T-helper 1 cell treated with Interleukin-12 subunit alpha and Interleukin-12 subunit beta and Interleukin-4 antibody, amounts not matched to agents 30 μg/mL and 1 μg/mL, for 36 hours (primary cell): ENCODE results near the gene CHST12.

Source experiments
- H3K27ac Mint-ChIP-seq: one replicate; pipeline ENCODE4 v1.8.0; 2021; ENCODE audit warnings: mild to moderate bottlenecking, mixed read lengths
- H3K27me3 Mint-ChIP-seq: one replicate; pipeline ENCODE4 v1.8.0; 2021; ENCODE audit warnings: low read depth, mixed read lengths
- H3K36me3 Mint-ChIP-seq: one replicate; pipeline ENCODE4 v1.8.0; 2021; ENCODE audit warnings: low read depth, mixed read lengths
- H3K4me1 Mint-ChIP-seq: one replicate; pipeline ENCODE4 v1.8.0; 2021; ENCODE audit warnings: low read depth, mixed read lengths
- H3K4me3 Mint-ChIP-seq: one replicate; pipeline ENCODE4 v1.8.0; 2021; ENCODE audit warnings: mild to moderate bottlenecking, moderate library complexity, mixed read lengths
- H3K9me3 Mint-ChIP-seq: one replicate; pipeline ENCODE4 v1.8.0; 2021; ENCODE audit warnings: mixed read lengths

CHST12 gene

DNA sequence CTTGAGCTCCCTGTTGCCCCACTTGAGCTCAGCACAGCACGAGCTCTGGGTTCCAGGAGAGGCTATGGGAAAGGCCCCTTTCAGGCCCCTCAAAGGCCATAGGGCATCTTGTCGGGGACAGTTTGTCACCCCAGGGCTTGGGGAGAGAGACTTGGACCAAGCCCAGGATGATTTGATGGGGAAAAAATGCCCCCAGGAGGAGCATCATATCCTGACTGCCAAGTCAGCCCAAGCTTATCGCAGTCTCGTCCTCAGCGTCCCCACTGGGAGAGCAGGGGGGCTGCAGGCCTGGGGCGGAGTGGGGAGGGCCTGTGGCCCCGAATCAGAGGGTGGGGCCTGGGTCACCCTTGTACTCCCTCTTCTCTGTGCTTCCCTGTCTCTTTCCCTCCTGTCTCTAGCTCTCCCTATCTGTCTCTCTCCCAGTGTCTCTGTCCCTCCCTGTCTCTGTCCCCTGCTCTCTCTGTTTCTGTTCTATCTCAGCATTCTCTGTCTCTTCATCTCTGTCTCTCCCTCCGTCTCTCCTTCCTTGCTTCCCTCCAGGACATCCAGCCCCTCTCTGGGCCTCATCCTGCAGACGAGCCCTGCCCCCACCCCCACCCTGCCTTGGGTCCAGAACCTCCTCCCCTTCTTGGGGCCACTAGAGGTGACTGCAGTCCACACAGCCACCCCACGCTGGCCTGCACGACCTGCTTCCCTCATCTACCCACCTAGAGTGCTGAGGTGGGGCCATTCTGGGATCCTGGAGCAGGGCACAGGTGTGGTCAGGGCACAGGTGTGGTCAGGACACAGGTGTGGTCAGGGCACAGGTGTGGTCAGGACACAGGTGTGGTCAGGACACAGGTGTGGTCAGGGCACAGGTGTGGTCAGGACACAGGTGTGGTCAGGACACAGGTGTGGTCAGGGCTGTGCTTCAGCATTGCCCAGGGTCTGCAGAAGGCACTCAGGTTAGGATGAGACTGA, 90.1 kb downstream of the CHST12 start:
- Mint-ChIP-seq H3K27me3 (no peaks in the 10 kb centered on the region), H3K9me3 (no peaks in the 10 kb centered on the region), H3K27ac (no peak overlapping the region), H3K36me3 (no peaks in the 10 kb centered on the region), H3K4me3 (no peak overlapping the region), H3K4me1 (no peaks in the 10 kb centered on the region)

DNA sequence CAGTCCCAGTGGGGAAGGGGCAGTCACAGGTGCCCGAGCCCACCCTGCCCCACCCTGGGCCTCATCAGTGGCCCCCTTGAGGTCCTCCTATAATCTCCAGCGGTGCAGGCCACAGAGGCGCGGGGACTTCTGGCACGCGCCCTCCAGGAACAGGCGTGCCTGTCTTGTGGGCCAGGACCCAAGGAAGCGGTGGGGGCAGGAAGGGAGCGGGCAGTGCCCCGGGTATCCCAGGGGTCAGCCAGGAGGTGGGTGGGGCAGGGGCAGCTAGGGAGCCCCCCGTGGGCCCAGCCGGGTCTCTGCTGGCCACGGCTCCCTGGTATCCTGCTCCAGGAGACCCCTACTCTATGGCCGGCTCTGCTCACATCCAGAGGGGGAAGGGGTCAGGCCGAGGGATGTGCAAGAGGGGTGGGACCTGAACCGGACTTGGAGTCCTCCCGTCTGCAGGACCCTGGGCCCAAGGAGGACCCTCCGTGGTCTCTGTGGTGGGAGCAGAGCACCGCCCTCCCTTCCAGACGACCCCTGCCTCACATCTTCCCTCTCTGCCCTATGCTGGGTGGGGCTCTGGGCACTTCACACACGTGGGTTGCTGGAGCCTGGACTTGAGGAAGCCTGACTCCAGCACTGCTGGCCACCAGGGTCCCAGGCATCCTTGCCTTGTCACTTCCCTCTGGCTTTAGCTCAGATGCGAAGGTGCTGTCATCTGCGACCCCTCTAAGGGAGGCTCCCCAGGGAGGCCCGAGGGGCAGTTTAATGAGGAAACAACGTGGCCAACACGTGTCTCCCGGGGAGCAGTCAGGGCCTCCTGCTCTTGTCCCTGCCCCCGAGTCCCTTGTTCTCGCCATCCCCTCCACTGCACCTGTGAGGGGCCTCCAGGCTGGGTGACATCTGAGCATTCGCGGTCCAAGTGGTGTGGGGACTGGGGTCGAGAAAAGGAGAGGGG, 91.0 kb downstream of the CHST12 start:
- no peaks in the 10 kb centered on the region for H3K4me1 Mint-ChIP-seq
- no peaks in the 10 kb centered on the region for H3K9me3 Mint-ChIP-seq
- no peak overlapping the region for H3K27ac Mint-ChIP-seq
- H3K4me3 Mint-ChIP-seq, result no peak overlapping the region
- H3K36me3 Mint-ChIP-seq, result no peaks in the 10 kb centered on the region
- no peaks in the 10 kb centered on the region for H3K27me3 Mint-ChIP-seq

DNA sequence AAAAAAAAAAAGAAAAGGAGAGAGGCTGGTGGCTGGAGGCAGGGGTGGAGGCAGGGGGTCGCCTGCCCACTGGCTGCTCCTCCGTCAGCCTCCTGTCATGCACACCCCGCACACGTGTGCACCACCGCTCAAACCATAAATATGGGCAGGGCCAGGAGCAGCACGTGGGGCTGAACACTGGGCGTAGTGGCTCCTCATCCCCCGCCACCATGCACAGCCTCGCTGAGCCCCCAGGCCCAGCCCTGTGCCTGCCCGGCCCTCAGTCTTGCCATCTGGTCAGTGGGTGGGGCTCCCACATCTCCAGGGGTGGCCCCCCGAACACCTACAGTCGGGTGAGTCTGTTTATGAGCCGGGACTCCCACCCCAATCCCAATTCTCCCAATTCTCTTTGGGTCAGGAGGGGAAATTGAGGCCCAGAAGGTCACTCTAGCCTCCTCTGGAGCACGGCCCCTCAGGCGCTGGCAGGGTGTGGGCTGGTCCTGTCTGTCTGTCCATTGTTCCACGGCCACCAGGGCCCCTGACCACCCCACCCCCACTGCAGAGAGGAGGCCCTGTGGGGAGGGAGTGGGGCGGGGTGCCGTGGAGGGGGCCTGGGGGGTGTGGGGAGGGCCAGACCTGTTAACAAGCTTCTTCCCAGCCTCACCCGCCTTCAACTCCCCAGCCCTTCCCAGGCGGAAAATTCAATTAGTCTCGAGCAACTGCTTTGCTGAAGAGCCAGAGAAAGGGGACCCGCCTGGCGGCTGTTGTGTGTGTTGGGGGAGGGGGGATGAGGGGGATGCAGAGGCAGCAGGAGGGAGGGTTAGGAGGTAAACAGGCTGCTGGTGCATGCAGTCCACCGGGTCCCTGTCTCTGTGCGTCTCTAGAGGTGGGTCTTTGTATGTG, 92.2 kb downstream of the CHST12 start:
- Mint-ChIP-seq H3K4me1 (no peaks in the 10 kb centered on the region), H3K36me3 (no peaks in the 10 kb centered on the region), H3K4me3 (no peak overlapping the region), H3K27ac (no peak overlapping the region), H3K9me3 (no peaks in the 10 kb centered on the region), H3K27me3 (peaks cover 3% of the 10 kb centered on the region)

DNA sequence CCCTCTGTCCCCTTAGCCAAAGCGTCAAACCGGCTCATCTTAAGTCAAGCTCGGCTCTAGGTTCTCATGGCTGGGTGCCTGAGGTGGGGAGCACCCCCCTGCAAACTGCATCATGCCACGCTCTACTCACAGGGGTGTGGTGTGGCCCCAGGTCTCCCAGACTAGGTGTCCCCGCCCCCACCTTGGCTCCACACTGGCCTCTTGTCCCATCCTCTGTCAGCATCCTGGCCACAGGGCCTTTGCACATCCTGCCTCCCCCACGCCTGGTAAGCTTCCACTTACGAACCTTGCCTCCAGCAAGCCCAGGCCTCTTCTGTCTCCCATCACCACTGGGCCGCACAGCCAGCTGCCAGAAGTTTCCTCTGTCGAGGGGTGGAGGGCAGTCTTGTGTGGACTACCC, 93.0 kb downstream of the CHST12 start:
- Mint-ChIP-seq H3K9me3 (no peaks in the 10 kb centered on the region), H3K36me3 (no peaks in the 10 kb centered on the region), H3K4me3 (no peak overlapping the region), H3K27me3 (peaks cover 5% of the 10 kb centered on the region), H3K4me1 (no peaks in the 10 kb centered on the region), H3K27ac (no peak overlapping the region)

DNA sequence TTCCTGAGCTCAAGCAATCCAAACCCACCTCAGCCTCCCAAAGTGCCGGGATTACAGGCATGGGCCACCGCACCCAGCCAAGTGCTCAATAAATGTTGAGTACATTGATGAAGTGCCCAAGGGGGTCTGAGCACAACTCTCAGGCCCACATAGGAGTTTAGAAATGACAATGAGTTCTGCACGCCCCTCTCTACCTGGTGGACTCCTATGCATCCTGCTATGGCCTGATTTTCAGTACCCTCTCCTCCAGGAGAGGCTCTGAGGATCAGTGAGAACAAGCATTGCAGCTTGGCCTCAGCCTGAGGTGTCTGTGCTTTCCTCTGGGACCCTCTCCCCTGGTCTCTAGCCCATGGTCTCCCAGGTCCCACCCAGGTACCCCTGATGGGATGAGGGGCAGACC, 93.7 kb downstream of the CHST12 start:
- no peaks in the 10 kb centered on the region for H3K4me1 Mint-ChIP-seq
- H3K9me3 Mint-ChIP-seq, result no peaks in the 10 kb centered on the region
- H3K27me3 Mint-ChIP-seq, result peaks cover 5% of the 10 kb centered on the region
- H3K36me3 Mint-ChIP-seq, result no peaks in the 10 kb centered on the region
- H3K4me3 Mint-ChIP-seq, result no peak overlapping the region
- no peak overlapping the region for H3K27ac Mint-ChIP-seq

DNA sequence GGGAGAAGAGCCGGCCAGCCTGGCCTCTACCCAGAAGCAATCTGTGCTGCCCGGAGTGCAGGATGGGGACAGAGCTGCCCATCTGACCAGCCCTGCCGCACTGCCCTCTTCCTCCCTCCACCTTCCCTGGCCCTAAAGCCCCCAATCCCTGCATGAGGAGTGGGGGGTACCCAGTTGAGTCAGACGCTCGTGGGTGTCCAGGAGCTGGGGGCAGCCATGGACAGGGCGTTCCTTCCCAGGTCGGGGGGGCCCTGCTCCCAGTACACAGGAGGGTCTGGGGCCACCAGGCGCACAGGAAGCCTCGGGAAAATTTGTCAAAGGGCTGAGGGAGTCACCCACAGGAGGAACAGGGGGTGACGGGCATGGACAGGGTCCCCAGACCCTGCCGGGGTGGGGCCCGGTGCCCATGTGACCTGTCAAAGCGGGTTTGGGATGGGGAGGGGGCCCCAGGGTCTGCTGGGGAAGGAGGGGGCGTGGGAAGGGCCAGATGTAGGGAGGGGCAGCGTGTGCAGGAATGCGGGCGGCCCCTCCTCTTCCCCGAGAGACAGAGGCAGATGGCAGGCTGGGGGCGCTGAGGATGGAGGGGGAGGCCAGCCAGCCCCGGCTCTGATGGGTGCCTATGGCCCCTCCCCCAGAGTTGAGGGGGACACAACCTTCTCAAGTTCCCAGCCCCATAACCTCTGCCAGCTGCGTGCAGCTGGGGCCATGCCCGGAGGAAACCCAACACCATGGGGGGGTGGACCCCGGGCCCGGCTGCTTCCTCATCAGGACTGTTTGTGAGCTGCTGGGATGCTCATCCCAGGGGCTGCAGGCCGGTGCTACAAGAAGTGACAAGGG, 94.3 kb downstream of the CHST12 start:
- Mint-ChIP-seq H3K4me3 (no peak overlapping the region), H3K27me3 (peaks cover 5% of the 10 kb centered on the region), H3K27ac (no peak overlapping the region)

More for the DNA sequence above, 94.3 kb downstream of the CHST12 start:
- no peaks in the 10 kb centered on the region for H3K36me3 Mint-ChIP-seq
- no peaks in the 10 kb centered on the region for H3K9me3 Mint-ChIP-seq
- no peaks in the 10 kb centered on the region for H3K4me1 Mint-ChIP-seq
